PC-3 (cell line): ENCODE data around the gene ZFYVE28.

Experiments used
- EZH2 ChIP-seq: fragments of 300-600 bp; sonication (generic); IDR thresholded peaks from one replicate; pipeline ENCODE4 v1.6.1; 2017; ENCODE audit warnings: antibody characterized with exemption, mild to moderate bottlenecking, low read length; ENCODE audit not compliant: unreplicated experiment
- EZH2phosphoT487 ChIP-seq: fragments of 300-600 bp; sonication (generic); IDR thresholded peaks from 2 replicates; pipeline ENCODE4 v1.6.1; 2018; ENCODE audit warnings: mild to moderate bottlenecking, antibody characterized with exemption, low read length, borderline replicate concordance
- TF ChIP-seq, protein P1 (sequence below): fragments of 300-600 bp; sonication (generic); conservative IDR thresholded peaks from 2 replicates; pipeline ENCODE4 v1.5.1; 2017; ENCODE audit warnings: antibody characterized with exemption, low read depth, mild to moderate bottlenecking, low read length

GRCh38 chr4:2465032-2465431 lies 46.6 kb upstream of the ZFYVE28 start:
- TF ChIP-seq, protein P1, sequence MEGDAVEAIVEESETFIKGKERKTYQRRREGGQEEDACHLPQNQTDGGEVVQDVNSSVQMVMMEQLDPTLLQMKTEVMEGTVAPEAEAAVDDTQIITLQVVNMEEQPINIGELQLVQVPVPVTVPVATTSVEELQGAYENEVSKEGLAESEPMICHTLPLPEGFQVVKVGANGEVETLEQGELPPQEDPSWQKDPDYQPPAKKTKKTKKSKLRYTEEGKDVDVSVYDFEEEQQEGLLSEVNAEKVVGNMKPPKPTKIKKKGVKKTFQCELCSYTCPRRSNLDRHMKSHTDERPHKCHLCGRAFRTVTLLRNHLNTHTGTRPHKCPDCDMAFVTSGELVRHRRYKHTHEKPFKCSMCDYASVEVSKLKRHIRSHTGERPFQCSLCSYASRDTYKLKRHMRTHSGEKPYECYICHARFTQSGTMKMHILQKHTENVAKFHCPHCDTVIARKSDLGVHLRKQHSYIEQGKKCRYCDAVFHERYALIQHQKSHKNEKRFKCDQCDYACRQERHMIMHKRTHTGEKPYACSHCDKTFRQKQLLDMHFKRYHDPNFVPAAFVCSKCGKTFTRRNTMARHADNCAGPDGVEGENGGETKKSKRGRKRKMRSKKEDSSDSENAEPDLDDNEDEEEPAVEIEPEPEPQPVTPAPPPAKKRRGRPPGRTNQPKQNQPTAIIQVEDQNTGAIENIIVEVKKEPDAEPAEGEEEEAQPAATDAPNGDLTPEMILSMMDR: no peak
- no peak for TF ChIP-seq EZH2
- TF ChIP-seq EZH2phosphoT487: no peak
